HEK293 (cell line): ENCODE results near the gene RSRC1.

ENCODE experiments used
- CTCF ChIA-PET: fragments of 350-600 bp; formaldehyde crosslinking; extraction: SDS; loops from one replicate; lab custom pipeline; 2021; ENCODE audit warnings: antibody characterized with exemption; lab: Yijun Ruan, JAX
- POLR2A ChIA-PET: fragments of 300-600 bp; formaldehyde crosslinking; extraction: SDS; loops from one replicate; lab custom pipeline; 2020; ENCODE audit warnings: antibody characterized with exemption, inconsistent platforms; lab: Yijun Ruan, JAX
- H3K27ac ChIP-seq: fragments of 200-500 bp; sonication (Bioruptor generic); 2 replicates; pipeline ENCODE4 v1.5.1; 2014; ENCODE audit warnings: low read depth, low read length, control low read depth, inconsistent platforms; ENCODE audit errors: extremely low read depth
- H3K36me3 ChIP-seq, 2 experiments: fragments of 200-500 bp in 1 of 2; sonication (Bioruptor generic) in 1 of 2; 1 replicate in 1 of 2; 2 replicates in 1 of 2; pipeline ENCODE4 v1.5.1; 2014 to 2017; ENCODE audit warnings: inconsistent platforms in 2 of 2, low read length in 2 of 2; ENCODE audit not compliant: control insufficient read depth in 2 of 2, insufficient read depth in 1 of 2
- H3K4me1 ChIP-seq: fragments of 200-500 bp; sonication (Bioruptor generic); 2 replicates; pipeline ENCODE4 v1.5.1; 2014; ENCODE audit warnings: mild to moderate bottlenecking, low read length, inconsistent platforms; ENCODE audit not compliant: control insufficient read depth, insufficient read depth
- H3K4me3 ChIP-seq: 2 replicates; pipeline ENCODE4 v1.5.1; 2011; ENCODE audit warnings: low read depth, mild to moderate bottlenecking, control low read depth, low read length, moderate library complexity
- H3K9me3 ChIP-seq: fragments of 200-500 bp; sonication (Bioruptor generic); 2 replicates; pipeline ENCODE4 v1.5.1; 2014; ENCODE audit warnings: low read depth, low read length, inconsistent platforms; ENCODE audit not compliant: control insufficient read depth, insufficient read depth
- GLI4 ChIP-seq: fragments of 450-650 bp; formaldehyde crosslinking; IDR thresholded peaks from 2 replicates; pipeline ENCODE4 v1.5.1; 2016; ENCODE audit warnings: missing biosample characterization, missing genetic modification characterization
- MEIS1 ChIP-seq: sonication (generic); formaldehyde crosslinking; IDR thresholded peaks from 2 replicates; pipeline ENCODE4 v1.8.1; 2022; ENCODE audit warnings: missing genetic modification reagents, mild to moderate bottlenecking, borderline replicate concordance
- SCRT1 ChIP-seq: fragments of 450-650 bp; formaldehyde crosslinking; IDR thresholded peaks from 2 replicates; pipeline ENCODE4 v1.5.1; 2016; ENCODE audit warnings: missing biosample characterization, missing genetic modification characterization, borderline replicate concordance
- SP2 ChIP-seq: fragments of 450-650 bp; formaldehyde crosslinking; IDR thresholded peaks from 2 replicates; pipeline ENCODE4 v1.5.1; 2016; ENCODE audit warnings: missing biosample characterization, missing genetic modification characterization
- ZBTB1 ChIP-seq: fragments of 450-650 bp; formaldehyde crosslinking; IDR thresholded peaks from 2 replicates; pipeline ENCODE4 v1.5.1; 2016; ENCODE audit warnings: missing biosample characterization, missing genetic modification characterization
- ZNF114 ChIP-seq: fragments of 450-650 bp; formaldehyde crosslinking; IDR thresholded peaks from 2 replicates; pipeline ENCODE4 v1.5.0; 2017; ENCODE audit warnings: missing biosample characterization, missing genetic modification characterization
- ZNF23 ChIP-seq: fragments of 450-650 bp; formaldehyde crosslinking; IDR thresholded peaks from 2 replicates; pipeline ENCODE4 v1.5.1; 2016; ENCODE audit warnings: missing biosample characterization, missing genetic modification characterization, borderline replicate concordance
- ZNF24 ChIP-seq: fragments of 450-650 bp; formaldehyde crosslinking; IDR thresholded peaks from 2 replicates; pipeline ENCODE4 v1.5.1; 2016; ENCODE audit warnings: missing biosample characterization, missing genetic modification characterization
- ZNF426 ChIP-seq: fragments of 450-650 bp; formaldehyde crosslinking; IDR thresholded peaks from 2 replicates; pipeline ENCODE4 v1.5.1; 2017; ENCODE audit warnings: missing biosample characterization, missing genetic modification characterization, mild to moderate bottlenecking, inconsistent platforms, moderate library complexity
- ZNF530 ChIP-seq: fragments of 450-650 bp; formaldehyde crosslinking; IDR thresholded peaks from 2 replicates; pipeline ENCODE4 v1.5.1; 2016; ENCODE audit warnings: low read depth, missing biosample characterization, missing genetic modification characterization
- ZNF596 ChIP-seq: fragments of 450-650 bp; IDR thresholded peaks from 2 replicates; pipeline ENCODE4 v1.5.0; 2018; ENCODE audit warnings: missing biosample characterization, mild to moderate bottlenecking, missing genetic modification characterization, moderate library complexity
- ZNF623 ChIP-seq: fragments of 450-650 bp; formaldehyde crosslinking; IDR thresholded peaks from 2 replicates; pipeline ENCODE4 v1.5.1; 2016; ENCODE audit warnings: missing biosample characterization, missing genetic modification characterization
- ZNF777 ChIP-seq: fragments of 450-650 bp; formaldehyde crosslinking; IDR thresholded peaks from 2 replicates; pipeline ENCODE4 v1.5.1; 2017; ENCODE audit warnings: missing biosample characterization, missing genetic modification characterization, borderline replicate concordance
- ZSCAN23 ChIP-seq: fragments of 450-650 bp; formaldehyde crosslinking; IDR thresholded peaks from 2 replicates; pipeline ENCODE4 v1.5.1; 2016; ENCODE audit warnings: missing biosample characterization, missing genetic modification characterization
- TF ChIP-seq, protein P1 (sequence below): fragments of 450-650 bp; formaldehyde crosslinking; IDR thresholded peaks from 2 replicates; pipeline ENCODE4 v1.5.1; 2016; ENCODE audit warnings: missing biosample characterization, missing genetic modification characterization
- TF ChIP-seq, protein P2 (sequence below): fragments of 450-650 bp; formaldehyde crosslinking; IDR thresholded peaks from 2 replicates; pipeline ENCODE4 v1.5.1; 2017; ENCODE audit warnings: missing biosample characterization, missing genetic modification characterization
- TF ChIP-seq, protein P3 (sequence below): fragments of 450-650 bp; formaldehyde crosslinking; IDR thresholded peaks from 2 replicates; pipeline ENCODE4 v1.5.1; 2017; ENCODE audit warnings: missing biosample characterization, missing genetic modification characterization
- TF ChIP-seq, protein P4 (sequence below): fragments of 450-650 bp; formaldehyde crosslinking; IDR thresholded peaks from 2 replicates; pipeline ENCODE4 v1.5.1; 2016; ENCODE audit warnings: missing biosample characterization, missing genetic modification characterization, low read depth
- TF ChIP-seq, protein P5 (sequence below): fragments of 450-650 bp; formaldehyde crosslinking; IDR thresholded peaks from 2 replicates; pipeline ENCODE4 v1.5.1; 2016; ENCODE audit warnings: missing biosample characterization, missing genetic modification characterization
- TF ChIP-seq, protein P6 (sequence below): fragments of 450-650 bp; formaldehyde crosslinking; IDR thresholded peaks from 2 replicates; pipeline ENCODE4 v1.5.1; 2016; ENCODE audit warnings: missing biosample characterization, missing genetic modification characterization
- TF ChIP-seq, protein P7 (sequence below): fragments of 450-650 bp; formaldehyde crosslinking; IDR thresholded peaks from 2 replicates; pipeline ENCODE4 v1.5.1; 2016; ENCODE audit warnings: missing biosample characterization, missing genetic modification characterization

The RSRC1 gene

DNA sequence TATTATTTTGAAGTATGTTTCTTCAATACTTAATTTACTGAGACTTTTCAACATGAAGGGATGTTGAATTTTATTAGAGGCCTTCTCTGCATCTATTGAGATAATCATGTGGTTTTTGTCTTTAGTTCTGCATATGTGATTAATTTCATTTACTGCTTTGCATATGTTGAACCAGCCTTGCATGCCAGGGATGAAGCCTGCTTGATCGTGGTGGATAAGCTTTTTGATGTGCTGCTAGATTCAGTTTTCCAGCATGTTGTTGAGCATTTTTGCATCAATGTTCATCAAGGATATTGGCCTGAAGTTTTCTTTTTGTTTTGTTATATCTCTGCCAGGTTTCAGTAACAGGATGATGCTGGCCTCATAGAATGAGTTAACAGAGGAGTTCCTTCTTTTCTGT lies 134.4 kb downstream of the RSRC1 start (continued):
- TF ChIP-seq ZNF530 (tag by site-specific recombination) (no peak), ZNF596 (tag by site-specific recombination) (no peak)

DNA sequence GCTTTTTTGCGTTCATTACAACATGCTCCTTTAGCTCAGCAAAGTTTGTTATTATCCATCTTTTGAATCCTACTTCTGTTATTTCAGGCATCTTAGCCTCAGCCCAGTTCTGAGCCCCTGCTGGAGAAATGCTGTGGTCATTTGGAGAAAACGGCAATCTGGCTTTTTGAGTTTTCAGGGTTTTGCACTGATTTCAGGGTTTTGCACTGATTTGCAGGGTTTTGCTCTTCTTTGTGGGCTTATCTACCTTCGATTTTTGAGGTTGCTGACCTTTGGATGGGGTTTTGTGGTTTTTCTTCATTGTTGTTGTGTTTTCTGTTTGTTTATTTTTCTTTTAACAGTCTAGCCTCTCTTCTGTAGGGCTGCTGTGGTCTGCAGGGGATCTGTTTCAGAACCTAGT lies 137.4 kb downstream of the RSRC1 start:
- Histone ChIP-seq H3K27ac (no peak overlapping the region), H3K36me3 (no peaks in the 10 kb centered on the region), H3K4me1 (no peaks in the 10 kb centered on the region), H3K9me3 (no peaks in the 10 kb centered on the region), H3K4me3 (no peak overlapping the region)
- POLR2A ChIA-PET, result no interaction called here
- CTCF ChIA-PET, result no interaction called here
- TF ChIP-seq, protein P1, sequence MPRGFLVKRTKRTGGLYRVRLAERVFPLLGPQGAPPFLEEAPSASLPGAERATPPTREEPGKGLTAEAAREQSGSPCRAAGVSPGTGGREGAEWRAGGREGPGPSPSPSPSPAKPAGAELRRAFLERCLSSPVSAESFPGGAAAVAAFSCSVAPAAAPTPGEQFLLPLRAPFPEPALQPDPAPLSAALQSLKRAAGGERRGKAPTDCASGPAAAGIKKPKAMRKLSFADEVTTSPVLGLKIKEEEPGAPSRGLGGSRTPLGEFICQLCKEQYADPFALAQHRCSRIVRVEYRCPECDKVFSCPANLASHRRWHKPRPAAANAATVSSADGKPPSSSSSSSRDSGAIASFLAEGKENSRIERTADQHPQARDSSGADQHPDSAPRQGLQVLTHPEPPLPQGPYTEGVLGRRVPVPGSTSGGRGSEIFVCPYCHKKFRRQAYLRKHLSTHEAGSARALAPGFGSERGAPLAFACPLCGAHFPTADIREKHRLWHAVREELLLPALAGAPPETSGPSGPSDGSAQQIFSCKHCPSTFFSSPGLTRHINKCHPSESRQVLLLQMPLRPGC, result no peak
- TF ChIP-seq, protein P2, sequence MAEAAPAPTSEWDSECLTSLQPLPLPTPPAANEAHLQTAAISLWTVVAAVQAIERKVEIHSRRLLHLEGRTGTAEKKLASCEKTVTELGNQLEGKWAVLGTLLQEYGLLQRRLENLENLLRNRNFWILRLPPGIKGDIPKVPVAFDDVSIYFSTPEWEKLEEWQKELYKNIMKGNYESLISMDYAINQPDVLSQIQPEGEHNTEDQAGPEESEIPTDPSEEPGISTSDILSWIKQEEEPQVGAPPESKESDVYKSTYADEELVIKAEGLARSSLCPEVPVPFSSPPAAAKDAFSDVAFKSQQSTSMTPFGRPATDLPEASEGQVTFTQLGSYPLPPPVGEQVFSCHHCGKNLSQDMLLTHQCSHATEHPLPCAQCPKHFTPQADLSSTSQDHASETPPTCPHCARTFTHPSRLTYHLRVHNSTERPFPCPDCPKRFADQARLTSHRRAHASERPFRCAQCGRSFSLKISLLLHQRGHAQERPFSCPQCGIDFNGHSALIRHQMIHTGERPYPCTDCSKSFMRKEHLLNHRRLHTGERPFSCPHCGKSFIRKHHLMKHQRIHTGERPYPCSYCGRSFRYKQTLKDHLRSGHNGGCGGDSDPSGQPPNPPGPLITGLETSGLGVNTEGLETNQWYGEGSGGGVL (tag by site-specific recombination), result no peak
- no peak for TF ChIP-seq ZSCAN23 (tag by site-specific recombination)
- TF ChIP-seq, protein P3, sequence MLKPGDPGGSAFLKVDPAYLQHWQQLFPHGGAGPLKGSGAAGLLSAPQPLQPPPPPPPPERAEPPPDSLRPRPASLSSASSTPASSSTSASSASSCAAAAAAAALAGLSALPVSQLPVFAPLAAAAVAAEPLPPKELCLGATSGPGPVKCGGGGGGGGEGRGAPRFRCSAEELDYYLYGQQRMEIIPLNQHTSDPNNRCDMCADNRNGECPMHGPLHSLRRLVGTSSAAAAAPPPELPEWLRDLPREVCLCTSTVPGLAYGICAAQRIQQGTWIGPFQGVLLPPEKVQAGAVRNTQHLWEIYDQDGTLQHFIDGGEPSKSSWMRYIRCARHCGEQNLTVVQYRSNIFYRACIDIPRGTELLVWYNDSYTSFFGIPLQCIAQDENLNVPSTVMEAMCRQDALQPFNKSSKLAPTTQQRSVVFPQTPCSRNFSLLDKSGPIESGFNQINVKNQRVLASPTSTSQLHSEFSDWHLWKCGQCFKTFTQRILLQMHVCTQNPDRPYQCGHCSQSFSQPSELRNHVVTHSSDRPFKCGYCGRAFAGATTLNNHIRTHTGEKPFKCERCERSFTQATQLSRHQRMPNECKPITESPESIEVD (tag by site-specific recombination), result no peak

DNA sequence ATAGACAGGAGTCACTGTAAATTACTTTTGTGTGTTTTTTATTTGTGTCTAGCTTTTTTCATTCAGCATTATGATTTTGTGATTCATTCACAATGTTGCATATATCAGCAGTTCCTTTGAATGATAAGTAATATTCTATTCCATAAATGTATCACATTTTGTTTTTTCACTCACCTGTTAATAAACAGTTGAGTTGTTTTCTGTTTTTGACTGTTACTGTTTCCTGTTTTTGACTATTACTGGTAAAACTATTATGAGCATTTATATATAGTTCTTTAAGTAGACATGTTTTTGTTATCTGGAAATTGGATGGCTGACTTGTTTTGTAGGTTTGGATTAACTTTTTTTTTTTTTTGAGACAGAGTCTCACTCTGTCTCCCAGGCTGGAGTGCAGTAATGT lies 138.4 kb downstream of the RSRC1 start:
- Histone ChIP-seq H3K4me1 (no peaks in the 10 kb centered on the region), H3K9me3 (no peaks in the 10 kb centered on the region), H3K4me3 (no peak overlapping the region), H3K36me3 (no peaks in the 10 kb centered on the region), H3K27ac (no peak overlapping the region)
- ChIA-PET CTCF (no interaction called here), POLR2A (no interaction called here)
- TF ChIP-seq, protein P4, sequence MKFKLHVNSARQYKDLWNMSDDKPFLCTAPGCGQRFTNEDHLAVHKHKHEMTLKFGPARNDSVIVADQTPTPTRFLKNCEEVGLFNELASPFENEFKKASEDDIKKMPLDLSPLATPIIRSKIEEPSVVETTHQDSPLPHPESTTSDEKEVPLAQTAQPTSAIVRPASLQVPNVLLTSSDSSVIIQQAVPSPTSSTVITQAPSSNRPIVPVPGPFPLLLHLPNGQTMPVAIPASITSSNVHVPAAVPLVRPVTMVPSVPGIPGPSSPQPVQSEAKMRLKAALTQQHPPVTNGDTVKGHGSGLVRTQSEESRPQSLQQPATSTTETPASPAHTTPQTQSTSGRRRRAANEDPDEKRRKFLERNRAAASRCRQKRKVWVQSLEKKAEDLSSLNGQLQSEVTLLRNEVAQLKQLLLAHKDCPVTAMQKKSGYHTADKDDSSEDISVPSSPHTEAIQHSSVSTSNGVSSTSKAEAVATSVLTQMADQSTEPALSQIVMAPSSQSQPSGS (tag by site-specific recombination), result no peak
- TF ChIP-seq ZNF114 (tag by site-specific recombination) (no peak), ZNF24 (tag by site-specific recombination) (no peak), GLI4 (no peak), ZNF623 (no peak), ZNF426 (tag by site-specific recombination) (no peak), MEIS1 (no peak), ZNF777 (tag by site-specific recombination) (no peak), SP2 (tag by site-specific recombination) (no peak), SCRT1 (tag by site-specific recombination) (no peak), ZBTB1 (tag by site-specific recombination) (no peak), ZNF23 (tag by site-specific recombination) (no peak)
- TF ChIP-seq, protein P5, sequence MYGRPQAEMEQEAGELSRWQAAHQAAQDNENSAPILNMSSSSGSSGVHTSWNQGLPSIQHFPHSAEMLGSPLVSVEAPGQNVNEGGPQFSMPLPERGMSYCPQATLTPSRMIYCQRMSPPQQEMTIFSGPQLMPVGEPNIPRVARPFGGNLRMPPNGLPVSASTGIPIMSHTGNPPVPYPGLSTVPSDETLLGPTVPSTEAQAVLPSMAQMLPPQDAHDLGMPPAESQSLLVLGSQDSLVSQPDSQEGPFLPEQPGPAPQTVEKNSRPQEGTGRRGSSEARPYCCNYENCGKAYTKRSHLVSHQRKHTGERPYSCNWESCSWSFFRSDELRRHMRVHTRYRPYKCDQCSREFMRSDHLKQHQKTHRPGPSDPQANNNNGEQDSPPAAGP (tag by site-specific recombination), result no peak
- TF ChIP-seq, protein P6, sequence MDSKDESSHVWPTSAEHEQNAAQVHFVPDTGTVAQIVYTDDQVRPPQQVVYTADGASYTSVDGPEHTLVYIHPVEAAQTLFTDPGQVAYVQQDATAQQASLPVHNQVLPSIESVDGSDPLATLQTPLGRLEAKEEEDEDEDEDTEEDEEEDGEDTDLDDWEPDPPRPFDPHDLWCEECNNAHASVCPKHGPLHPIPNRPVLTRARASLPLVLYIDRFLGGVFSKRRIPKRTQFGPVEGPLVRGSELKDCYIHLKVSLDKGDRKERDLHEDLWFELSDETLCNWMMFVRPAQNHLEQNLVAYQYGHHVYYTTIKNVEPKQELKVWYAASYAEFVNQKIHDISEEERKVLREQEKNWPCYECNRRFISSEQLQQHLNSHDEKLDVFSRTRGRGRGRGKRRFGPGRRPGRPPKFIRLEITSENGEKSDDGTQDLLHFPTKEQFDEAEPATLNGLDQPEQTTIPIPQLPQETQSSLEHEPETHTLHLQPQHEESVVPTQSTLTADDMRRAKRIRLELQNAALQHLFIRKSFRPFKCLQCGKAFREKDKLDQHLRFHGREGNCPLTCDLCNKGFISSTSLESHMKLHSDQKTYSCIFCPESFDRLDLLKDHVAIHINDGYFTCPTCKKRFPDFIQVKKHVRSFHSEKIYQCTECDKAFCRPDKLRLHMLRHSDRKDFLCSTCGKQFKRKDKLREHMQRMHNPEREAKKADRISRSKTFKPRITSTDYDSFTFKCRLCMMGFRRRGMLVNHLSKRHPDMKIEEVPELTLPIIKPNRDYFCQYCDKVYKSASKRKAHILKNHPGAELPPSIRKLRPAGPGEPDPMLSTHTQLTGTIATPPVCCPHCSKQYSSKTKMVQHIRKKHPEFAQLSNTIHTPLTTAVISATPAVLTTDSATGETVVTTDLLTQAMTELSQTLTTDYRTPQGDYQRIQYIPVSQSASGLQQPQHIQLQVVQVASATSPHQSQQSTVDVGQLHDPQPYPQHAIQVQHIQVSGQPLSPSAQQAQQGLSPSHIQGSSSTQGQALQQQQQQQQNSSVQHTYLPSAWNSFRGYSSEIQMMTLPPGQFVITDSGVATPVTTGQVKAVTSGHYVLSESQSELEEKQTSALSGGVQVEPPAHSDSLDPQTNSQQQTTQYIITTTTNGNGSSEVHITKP, result no peak
- TF ChIP-seq, protein P7, sequence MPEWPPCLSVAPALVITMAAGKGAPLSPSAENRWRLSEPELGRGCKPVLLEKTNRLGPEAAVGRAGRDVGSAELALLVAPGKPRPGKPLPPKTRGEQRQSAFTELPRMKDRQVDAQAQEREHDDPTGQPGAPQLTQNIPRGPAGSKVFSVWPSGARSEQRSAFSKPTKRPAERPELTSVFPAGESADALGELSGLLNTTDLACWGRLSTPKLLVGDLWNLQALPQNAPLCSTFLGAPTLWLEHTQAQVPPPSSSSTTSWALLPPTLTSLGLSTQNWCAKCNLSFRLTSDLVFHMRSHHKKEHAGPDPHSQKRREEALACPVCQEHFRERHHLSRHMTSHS, result no peak
